Right lobe of liver (tissue), 6 donors: ENCODE results near the gene LEMD1. TPM values are rescaled to one million over a fixed set of nuclear protein-coding genes. Genes with fewer than 3 reads are reported as not detected.

ENCODE experiments used
- ATAC-seq, 4 donors: fragments of 200-7000 bp; cut with Tn5 transposase; one replicate each; pipeline ENCODE4 v1.9.1; 2020; ENCODE audit warnings: mild to moderate bottlenecking in 4 of 4, moderate library complexity in 4 of 4
- DNase-seq, 3 donors: peaks; one replicate each; pipeline ENCODE4 v3.0.0-alpha.2; 2020
- H3K27ac ChIP-seq, 3 donors: fragments of 200-600 bp; one replicate each; pipeline ENCODE4 v1.8.0; 2022
- H3K27me3 ChIP-seq, 2 donors: fragments of 200-600 bp; one replicate each; pipeline ENCODE4 v1.8.0; 2022
- H3K36me3 ChIP-seq, 4 donors: fragments of 200-600 bp; sonication (generic) in 1 of 4; one replicate each; pipeline versions ENCODE4 v1.5.1 to v1.8.0; 2017 to 2022; ENCODE audit warnings: control low read depth in 1 of 4
- H3K4me1 ChIP-seq, 4 donors: fragments of 200-600 bp; sonication (generic) in 1 of 4; one replicate each; pipeline versions ENCODE4 v1.5.1 to v1.8.0; 2017 to 2022; ENCODE audit warnings: control low read depth in 1 of 4
- H3K4me3 ChIP-seq, 3 donors: fragments of 200-600 bp; one replicate each; pipeline ENCODE4 v1.8.0; 2022
- H3K9me3 ChIP-seq, 4 donors: fragments of 200-600 bp; sonication (generic) in 1 of 4; one replicate each; pipeline versions ENCODE4 v1.5.1 to v1.8.0; 2017 to 2022; ENCODE audit warnings: control low read depth in 1 of 4
- CTCF ChIP-seq, 4 donors: fragments of 200-600 bp in 3 of 4; fragments of 450-650 bp in 1 of 4; IDR thresholded peaks; one replicate each; pipeline versions ENCODE4 v1.5.1 to v1.8.0; 2016 to 2022; ENCODE audit warnings: antibody characterized with exemption in 4 of 4, mild to moderate bottlenecking in 2 of 4
- POLR2A ChIP-seq: fragments of 450-650 bp; IDR thresholded peaks from one replicate; pipeline ENCODE4 v1.6.1; 2017; ENCODE audit warnings: antibody characterized with exemption, mild to moderate bottlenecking
- WGBS: methylation state at CpG from one replicate; pipeline ENCODE4 v1.1.6; 2018; ENCODE audit warnings: low coverage, low lambda C conversion rate; ENCODE audit not compliant: insufficient coverage; ENCODE audit errors: missing lambda C conversion rate; 5-methylcytosine and 5-hydroxymethylcytosine counted together
- intact Hi-C, 2 donors: fragments of 100-400 bp; cut with DNase I; formaldehyde crosslinking; loops; one replicate each; pipeline versions ENCODE4 v1.11.2 to v1.14.1; 2022
- total RNA-seq, 6 experiments: library from RNA; depleted of rRNA in 2 of 6; stranded (reverse); fragments of >200 nt in 2 of 6; fragmentation: NEBNext Ultra II Directional in 3 of 6; extraction: Animal tissue kit (Norgen Biotek cat#: 25700) in 3 of 6; gene quantifications; one replicate each; pipeline versions ENCODE4 v1.1.0 to v1.2.4, GENCODE V29; 2016 to 2023
- donor health status: DM: no; HTN: yes; CAD: no.
- donor health status: DM: no; HTN: no; CAD: no.
- donor health status: DM: no; HTN: no; CAD: no.
- donor health status: DM: no; HTN: yes; CAD: no.
- donor health status: DM: no; HTN: yes; CAD: no.

LEMD1 gene
- total RNA-seq, 6 experiments from 2014 or later = not detected

- TF ChIP-seq POLR2A = no peak
- DNase-seq (no peak), ATAC-seq (no peak)
- intact Hi-C loops = loop anchor here in 1 of 2 donors (10.0 kb wide), 1 partner anchor 135 kb away; no protein-coding TSS in a partner anchor
- Histone ChIP-seq H3K36me3 (no peaks in the 10 kb centered on the region), H3K4me1 (no peaks in the 10 kb centered on the region), H3K27me3 (no peaks in the 10 kb centered on the region), H3K4me3 (no peak overlapping the region), H3K27ac (no peak overlapping the region), H3K9me3 (no peaks in the 10 kb centered on the region)
- 52% methylated on average over 3 of the region's 4 CpGs for WGBS
These were observed 71.7 kb downstream of the LEMD1 start for GRCh38 chr1:205350124-205350523.

GRCh38 chr1:205348554-205349487, 73.0 kb downstream of the LEMD1 start:
- peaks cover 0 to 4% of the 10 kb centered on the region in 2 donors for H3K27me3 ChIP-seq
- H3K36me3 ChIP-seq = no peaks in the 10 kb centered on the region
- intact Hi-C loops = loop anchor here in 1 of 2 donors (10.0 kb wide), 1 partner anchor 136 kb away; no protein-coding TSS in a partner anchor
- H3K4me1 ChIP-seq = peaks cover 0 to 7% (median 3%) of the 10 kb centered on the region in 4 donors
- peaks cover 0 to 2% (median 0%) of the 10 kb centered on the region in 4 donors for H3K9me3 ChIP-seq
- TF ChIP-seq CTCF (IDR thresholded peaks at IDR 0.05) = no peak
- no peak for TF ChIP-seq POLR2A
- H3K4me3 ChIP-seq = no peak overlapping the region
- H3K27ac ChIP-seq = no peak overlapping the region
- no peak for ATAC-seq
- no peak for DNase-seq
- 19% methylated on average over 3 of the region's 5 CpGs for WGBS

GRCh38 chr1:205346956-205347574, 74.8 kb downstream of the LEMD1 start:
- Histone ChIP-seq H3K9me3 (peaks cover 0 to 2% (median 0%) of the 10 kb centered on the region in 4 donors), H3K36me3 (no peaks in the 10 kb centered on the region), H3K27me3 (peaks cover 0 to 16% of the 10 kb centered on the region in 2 donors), H3K27ac (no peak overlapping the region), H3K4me1 (peaks cover 0 to 12% (median 4%) of the 10 kb centered on the region in 4 donors), H3K4me3 (no peak overlapping the region)
- TF ChIP-seq POLR2A (no peak), CTCF (IDR thresholded peaks at IDR 0.05) (no peak)
- DNase-seq = no peak
- no peak for ATAC-seq
- intact Hi-C loops = loop anchor here in 1 of 2 donors (10.0 kb wide), 1 partner anchor 138 kb away; no protein-coding TSS in a partner anchor
- WGBS = 68% methylated on average over 10 of the region's 10 CpGs

GRCh38 chr1:205345761-205346160, 76.1 kb downstream of the LEMD1 start:
- Histone ChIP-seq H3K4me3 (no peak overlapping the region), H3K27ac (no peak overlapping the region), H3K4me1 (peaks cover 0 to 12% (median 4%) of the 10 kb centered on the region in 4 donors), H3K9me3 (peaks cover 0 to 2% (median 0%) of the 10 kb centered on the region in 4 donors), H3K36me3 (no peaks in the 10 kb centered on the region), H3K27me3 (peaks cover 0 to 16% of the 10 kb centered on the region in 2 donors)
- no peak for ATAC-seq
- 82% methylated on average over 10 of the region's 11 CpGs for WGBS
- no peak for TF ChIP-seq POLR2A
- intact Hi-C loops = loop anchor here in 1 of 2 donors (10.0 kb wide), 1 partner anchor 139 kb away; no protein-coding TSS in a partner anchor
- no peak for DNase-seq

- intact Hi-C loops = loop anchor here in 1 of 2 donors (10.0 kb wide), 1 partner anchor 141 kb away; no protein-coding TSS in a partner anchor
- ATAC-seq (peak; percentile 56 to 60 (median 56)), DNase-seq (peak in 1 of 3 donors; percentile 37)
- Histone ChIP-seq H3K27ac (no peak overlapping the region), H3K36me3 (no peaks in the 10 kb centered on the region), H3K4me1 (peaks cover 0 to 12% (median 4%) of the 10 kb centered on the region in 4 donors), H3K4me3 (peak overlapping the region in 2 of 3 donors; percentile 8 to 20), H3K27me3 (peaks cover 0 to 16% of the 10 kb centered on the region in 2 donors), H3K9me3 (peaks cover 0 to 2% (median 0%) of the 10 kb centered on the region in 4 donors)
- TF ChIP-seq CTCF (IDR thresholded peaks at IDR 0.05) = no peak
- no peak for TF ChIP-seq POLR2A
- 3% methylated on average over 15 of the region's 59 CpGs for WGBS
These were observed 77.6 kb downstream of the LEMD1 start for GRCh38 chr1:205344066-205344928.
